ENCODE data around the gene TIGD1. TPM values are rescaled to one million over a fixed set of nuclear protein-coding genes. Genes with fewer than 3 reads are reported as not detected.

The TIGD1 gene
- total and polyA plus RNA-seq, 10 donors: 4.4 to 13.5 (median 8.4) TPM

DNA sequence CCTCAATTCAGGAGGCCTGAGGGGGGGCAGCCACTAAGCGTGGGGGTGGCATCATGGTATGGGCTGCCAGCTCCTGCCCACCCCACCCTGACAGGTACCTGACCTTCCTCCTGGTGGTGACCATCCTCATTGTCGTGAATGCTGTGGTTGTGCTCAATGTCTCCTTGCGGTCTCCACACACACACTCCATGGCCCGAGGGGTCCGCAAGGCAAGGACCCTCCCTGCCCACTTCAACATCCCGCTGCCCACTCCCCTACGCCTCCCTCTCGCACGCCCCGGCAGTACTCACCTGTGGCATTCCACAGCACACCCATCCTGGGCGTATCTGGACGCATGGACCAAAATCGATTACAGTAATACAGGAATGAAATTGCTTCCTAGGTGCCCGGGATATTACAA lies 6.9 kb downstream of the TIGD1 start:
- Histone ChIP-seq H3K27ac (no peak overlapping the region), H3K4me3 (no peak overlapping the region), H3K27me3 (replicated peaks in 1 of 7) (peaks cover 0 to 15% (median 0%) of the 10 kb centered on the region in 7 donors), H3K36me3 (peaks cover 0 to 39% (median 0%) of the 10 kb centered on the region in 6 donors), H3K4me1 (peaks cover 0 to 57% (median 25%) of the 10 kb centered on the region in 6 donors), H3K9me3 (no peaks in the 10 kb centered on the region)
- TF ChIP-seq POLR2A (IDR thresholded peaks at IDR 0.05) (no peak), POLR2AphosphoS5 (IDR thresholded peaks at IDR 0.05) (no peak)
- TF ChIP-seq, protein P1, sequence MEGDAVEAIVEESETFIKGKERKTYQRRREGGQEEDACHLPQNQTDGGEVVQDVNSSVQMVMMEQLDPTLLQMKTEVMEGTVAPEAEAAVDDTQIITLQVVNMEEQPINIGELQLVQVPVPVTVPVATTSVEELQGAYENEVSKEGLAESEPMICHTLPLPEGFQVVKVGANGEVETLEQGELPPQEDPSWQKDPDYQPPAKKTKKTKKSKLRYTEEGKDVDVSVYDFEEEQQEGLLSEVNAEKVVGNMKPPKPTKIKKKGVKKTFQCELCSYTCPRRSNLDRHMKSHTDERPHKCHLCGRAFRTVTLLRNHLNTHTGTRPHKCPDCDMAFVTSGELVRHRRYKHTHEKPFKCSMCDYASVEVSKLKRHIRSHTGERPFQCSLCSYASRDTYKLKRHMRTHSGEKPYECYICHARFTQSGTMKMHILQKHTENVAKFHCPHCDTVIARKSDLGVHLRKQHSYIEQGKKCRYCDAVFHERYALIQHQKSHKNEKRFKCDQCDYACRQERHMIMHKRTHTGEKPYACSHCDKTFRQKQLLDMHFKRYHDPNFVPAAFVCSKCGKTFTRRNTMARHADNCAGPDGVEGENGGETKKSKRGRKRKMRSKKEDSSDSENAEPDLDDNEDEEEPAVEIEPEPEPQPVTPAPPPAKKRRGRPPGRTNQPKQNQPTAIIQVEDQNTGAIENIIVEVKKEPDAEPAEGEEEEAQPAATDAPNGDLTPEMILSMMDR (IDR thresholded peaks at IDR 0.05 in 8 of 11, conservative IDR thresholded peaks at IDR 0.05 in 3 of 11): no peak
- intact Hi-C loops (cut with DNase I; ENCODE audit: low total_unique reads): no loop called here
- no peak for DNase-seq
- 89 to 95% (median 95%) methylated on average over 13 to 14 of the region's 14 CpGs for WGBS, 5 donors

DNA sequence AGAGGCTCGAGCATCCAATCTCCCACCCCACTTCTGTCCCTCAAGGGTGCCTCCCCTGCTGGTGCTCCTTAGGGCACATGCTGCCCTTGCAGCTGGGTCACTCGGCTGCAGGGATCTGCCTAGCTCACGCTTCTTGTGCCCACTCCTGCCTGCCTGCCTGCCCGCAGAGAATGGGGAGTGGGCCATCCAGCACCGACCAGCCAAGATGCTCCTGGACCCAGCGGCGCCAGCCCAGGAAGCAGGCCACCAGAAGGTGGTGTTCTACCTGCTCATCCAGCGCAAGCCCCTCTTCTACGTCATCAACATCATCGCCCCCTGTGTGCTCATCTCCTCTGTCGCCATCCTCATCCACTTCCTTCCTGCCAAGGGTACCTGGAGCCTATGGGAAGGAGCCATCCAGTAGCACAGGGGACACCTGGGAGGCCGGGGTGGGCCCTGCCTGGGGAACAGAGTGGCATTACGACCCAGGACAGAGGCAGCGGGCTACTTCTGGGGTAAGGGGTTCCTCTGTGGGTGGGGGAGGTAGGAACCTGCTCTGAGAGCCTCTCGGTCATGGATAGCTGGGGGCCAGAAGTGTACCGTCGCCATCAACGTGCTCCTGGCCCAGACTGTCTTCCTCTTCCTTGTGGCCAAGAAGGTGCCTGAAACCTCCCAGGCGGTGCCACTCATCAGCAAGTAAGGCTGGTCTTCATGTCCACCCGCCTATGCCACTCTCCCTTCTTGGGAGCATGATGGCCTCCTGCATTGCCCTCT lies 7.5 kb downstream of the TIGD1 start:
- intact Hi-C loops (cut with DNase I; ENCODE audit: low total_unique reads): no loop called here
- DNase-seq: no peak
- WGBS, 5 donors: 78 to 91% (median 91%) methylated on average over 12 to 20 of the region's 20 CpGs

DNA sequence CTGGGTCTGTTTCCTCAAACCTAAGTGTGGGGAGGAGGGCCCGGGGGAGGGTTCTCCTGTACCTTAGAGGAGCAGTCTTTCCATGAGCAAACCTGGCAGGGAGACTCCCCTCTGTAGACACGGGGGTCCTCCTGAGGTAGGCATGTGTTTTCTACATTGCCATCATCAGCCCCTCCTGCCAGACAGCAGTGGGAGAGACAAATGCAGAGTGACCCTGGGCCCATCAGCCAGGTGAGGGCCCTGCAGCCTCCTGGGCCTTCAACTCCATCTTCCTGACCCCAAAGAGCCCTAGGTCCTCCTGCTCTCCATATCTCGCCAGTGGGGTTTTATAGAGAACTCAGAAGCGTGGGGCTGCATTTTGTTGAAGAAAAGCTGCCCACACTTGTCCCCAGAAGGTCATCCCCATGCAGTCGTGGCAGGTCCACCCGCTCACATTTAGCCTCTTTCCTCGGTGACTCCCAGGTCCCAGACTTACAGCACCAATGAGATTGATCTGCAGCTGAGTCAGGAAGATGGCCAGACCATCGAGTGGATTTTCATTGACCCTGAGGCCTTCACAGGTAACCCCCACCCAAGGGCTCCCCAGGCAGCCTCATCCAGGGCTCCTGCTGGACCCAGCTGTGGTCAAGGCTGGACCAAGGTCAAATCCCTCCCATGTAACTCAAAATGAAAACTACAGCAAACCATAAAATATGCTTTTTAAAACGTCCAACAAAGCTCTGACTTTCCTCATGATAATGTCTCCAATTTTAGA lies 8.2 kb downstream of the TIGD1 start:
- no peak overlapping the region for H3K27ac ChIP-seq
- no peak for DNase-seq
- TF ChIP-seq, protein P1 (IDR thresholded peaks at IDR 0.05 in 8 of 11, conservative IDR thresholded peaks at IDR 0.05 in 3 of 11): no peak
- TF ChIP-seq POLR2AphosphoS5 (IDR thresholded peaks at IDR 0.05) (no peak), POLR2A (IDR thresholded peaks at IDR 0.05) (no peak)
- intact Hi-C loops (cut with DNase I; ENCODE audit: low total_unique reads): no loop called here
- 60 to 75% (median 63%) methylated on average over 8 to 9 of the region's 9 CpGs for WGBS, 5 donors
- H3K9me3 ChIP-seq: no peaks in the 10 kb centered on the region
- H3K36me3 ChIP-seq: peaks cover 0 to 34% (median 0%) of the 10 kb centered on the region in 6 donors
- H3K4me3 ChIP-seq: no peak overlapping the region
- peaks cover 0 to 45% (median 14%) of the 10 kb centered on the region in 6 donors for H3K4me1 ChIP-seq
- H3K27me3 ChIP-seq (replicated peaks in 1 of 7): peaks cover 0 to 24% (median 3%) of the 10 kb centered on the region in 7 donors

More for the DNA sequence above, 7.5 kb downstream of the TIGD1 start:
- H3K27ac ChIP-seq: no peak overlapping the region
- H3K9me3 ChIP-seq: no peaks in the 10 kb centered on the region
- TF ChIP-seq, protein P1 (IDR thresholded peaks at IDR 0.05 in 8 of 11, conservative IDR thresholded peaks at IDR 0.05 in 3 of 11): no peak
- TF ChIP-seq POLR2AphosphoS5 (IDR thresholded peaks at IDR 0.05) (peak in 2 of 3 donors; percentile 13 to 62), POLR2A (IDR thresholded peaks at IDR 0.05) (no peak)
- peaks cover 0 to 39% (median 0%) of the 10 kb centered on the region in 6 donors for H3K36me3 ChIP-seq
- peaks cover 0 to 16% (median 0%) of the 10 kb centered on the region in 7 donors for H3K27me3 ChIP-seq (replicated peaks in 1 of 7)
- peaks cover 0 to 52% (median 22%) of the 10 kb centered on the region in 6 donors for H3K4me1 ChIP-seq
- no peak overlapping the region for H3K4me3 ChIP-seq

Data from spleen (tissue), 11 donors.